ENCODE measurements around the gene TYRP1. TPM values are rescaled to one million over a fixed set of nuclear protein-coding genes. Genes with fewer than 3 reads are reported as not detected.
"Not testable (repeated sequence)": the region's sequence is repeated elsewhere in the genome, so short reads cannot be mapped to it uniquely, and the experiment has no call there.

TYRP1 gene
- total RNA-seq, 4 donors from 2014 or later, result 79.7 to 250 (median 110) TPM

DNA sequence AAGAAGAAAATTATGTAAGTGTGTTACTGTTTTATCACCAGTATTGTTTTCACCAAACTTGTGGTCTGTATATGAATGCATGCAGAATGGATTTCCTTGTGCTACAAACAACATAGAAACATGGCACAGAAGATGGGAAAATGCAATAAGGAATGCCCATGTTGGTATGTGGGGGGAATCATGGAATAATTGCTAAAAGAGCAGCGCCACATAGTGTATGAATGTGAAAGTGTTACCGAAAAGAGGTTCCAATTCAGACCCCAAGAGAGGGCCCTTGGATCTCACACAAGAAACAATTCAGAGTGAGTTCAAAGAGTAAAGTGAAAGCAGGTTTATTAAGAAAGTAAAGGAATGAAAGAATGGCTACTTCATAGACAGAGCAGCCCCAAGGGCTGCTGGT is 26.4 kb upstream of the TYRP1 start:
- DNase-seq (ENCODE audit: low spot score in 2 of 2), result no peak
- TF ChIP-seq POLR2AphosphoS5 (IDR thresholded peaks at IDR 0.05), result no peak
- no peak for TF ChIP-seq POLR2A (IDR thresholded peaks at IDR 0.05)
- TF ChIP-seq, protein P1, sequence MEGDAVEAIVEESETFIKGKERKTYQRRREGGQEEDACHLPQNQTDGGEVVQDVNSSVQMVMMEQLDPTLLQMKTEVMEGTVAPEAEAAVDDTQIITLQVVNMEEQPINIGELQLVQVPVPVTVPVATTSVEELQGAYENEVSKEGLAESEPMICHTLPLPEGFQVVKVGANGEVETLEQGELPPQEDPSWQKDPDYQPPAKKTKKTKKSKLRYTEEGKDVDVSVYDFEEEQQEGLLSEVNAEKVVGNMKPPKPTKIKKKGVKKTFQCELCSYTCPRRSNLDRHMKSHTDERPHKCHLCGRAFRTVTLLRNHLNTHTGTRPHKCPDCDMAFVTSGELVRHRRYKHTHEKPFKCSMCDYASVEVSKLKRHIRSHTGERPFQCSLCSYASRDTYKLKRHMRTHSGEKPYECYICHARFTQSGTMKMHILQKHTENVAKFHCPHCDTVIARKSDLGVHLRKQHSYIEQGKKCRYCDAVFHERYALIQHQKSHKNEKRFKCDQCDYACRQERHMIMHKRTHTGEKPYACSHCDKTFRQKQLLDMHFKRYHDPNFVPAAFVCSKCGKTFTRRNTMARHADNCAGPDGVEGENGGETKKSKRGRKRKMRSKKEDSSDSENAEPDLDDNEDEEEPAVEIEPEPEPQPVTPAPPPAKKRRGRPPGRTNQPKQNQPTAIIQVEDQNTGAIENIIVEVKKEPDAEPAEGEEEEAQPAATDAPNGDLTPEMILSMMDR (IDR thresholded peaks at IDR 0.05), result no peak
- TF ChIP-seq EP300 (IDR thresholded peaks at IDR 0.05), result no peak

DNA sequence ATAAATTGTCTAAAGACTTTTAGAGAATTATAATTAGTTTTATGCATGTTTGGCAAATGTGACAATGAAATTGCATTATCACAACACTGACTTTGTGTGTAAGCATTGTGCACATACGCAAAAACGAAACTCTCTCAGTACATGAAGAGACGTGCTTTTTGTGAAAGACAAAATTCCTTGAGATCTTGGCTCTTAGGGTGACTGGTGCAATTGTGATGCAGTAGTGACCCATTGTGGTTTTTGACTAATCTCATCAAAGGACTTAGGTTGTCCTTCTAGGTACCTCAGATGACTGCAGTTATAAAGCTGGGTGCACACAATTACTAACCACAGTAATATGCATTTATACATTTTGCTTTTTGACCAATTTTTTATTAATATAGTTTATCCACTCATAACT is 25.3 kb upstream of the TYRP1 start:
- Histone ChIP-seq H3K9me3 (no peaks in the 10 kb centered on the region), H3K27ac (no peak overlapping the region), H3K4me1 (no peaks in the 10 kb centered on the region), H3K27me3 (no peaks in the 10 kb centered on the region), H3K4me3 (no peak overlapping the region), H3K36me3 (no peaks in the 10 kb centered on the region)
- TF ChIP-seq POLR2AphosphoS5 (IDR thresholded peaks at IDR 0.05), result no peak
- TF ChIP-seq EP300 (IDR thresholded peaks at IDR 0.05), result no peak
- TF ChIP-seq, protein P1 (IDR thresholded peaks at IDR 0.05), result no peak
- no peak for TF ChIP-seq POLR2A (IDR thresholded peaks at IDR 0.05)
- DNase-seq (ENCODE audit: low spot score in 2 of 2), result no peak
- 80% methylated on average over 3 of the region's 3 CpGs for whole genome bisulfite sequencing

More for the DNA sequence above, 26.4 kb upstream of the TYRP1 start:
- 88% methylated on average over 2 of the region's 2 CpGs for WGBS
- no peaks in the 10 kb centered on the region for H3K36me3 ChIP-seq
- no peaks in the 10 kb centered on the region for H3K4me1 ChIP-seq
- no peaks in the 10 kb centered on the region for H3K9me3 ChIP-seq
- no peaks in the 10 kb centered on the region for H3K27me3 ChIP-seq
- no peak overlapping the region for H3K27ac ChIP-seq
- H3K4me3 ChIP-seq, result no peak overlapping the region

DNA sequence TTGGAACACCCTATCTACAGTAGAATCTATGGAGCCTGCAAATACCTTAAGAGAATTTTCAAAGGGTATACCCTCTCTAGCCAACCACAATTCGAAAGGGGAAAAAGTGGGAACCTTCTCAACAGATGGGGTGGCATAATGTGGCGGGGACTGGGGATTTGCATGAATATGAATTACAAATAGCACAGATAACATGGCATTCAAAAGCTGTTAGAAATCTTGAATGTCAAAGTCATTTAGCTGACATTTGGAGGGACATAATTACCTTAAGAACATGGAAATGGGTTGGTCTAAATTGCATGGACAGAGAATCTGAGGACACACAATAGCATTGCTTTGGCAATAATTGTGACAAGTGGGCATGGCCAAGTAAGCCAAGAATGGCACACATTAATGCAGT is 23.2 kb upstream of the TYRP1 start:
- Histone ChIP-seq H3K27me3 (no peaks in the 10 kb centered on the region), H3K4me3 (no peak overlapping the region), H3K36me3 (no peaks in the 10 kb centered on the region), H3K9me3 (no peaks in the 10 kb centered on the region), H3K4me1 (no peaks in the 10 kb centered on the region), H3K27ac (no peak overlapping the region)
- TF ChIP-seq POLR2A (IDR thresholded peaks at IDR 0.05), result no peak
- TF ChIP-seq EP300 (IDR thresholded peaks at IDR 0.05), result no peak
- TF ChIP-seq, protein P1 (IDR thresholded peaks at IDR 0.05), result no peak
- WGBS, result 81% methylated on average over 2 of the region's 2 CpGs
- no peak for DNase-seq (ENCODE audit: low spot score in 2 of 2)

DNA sequence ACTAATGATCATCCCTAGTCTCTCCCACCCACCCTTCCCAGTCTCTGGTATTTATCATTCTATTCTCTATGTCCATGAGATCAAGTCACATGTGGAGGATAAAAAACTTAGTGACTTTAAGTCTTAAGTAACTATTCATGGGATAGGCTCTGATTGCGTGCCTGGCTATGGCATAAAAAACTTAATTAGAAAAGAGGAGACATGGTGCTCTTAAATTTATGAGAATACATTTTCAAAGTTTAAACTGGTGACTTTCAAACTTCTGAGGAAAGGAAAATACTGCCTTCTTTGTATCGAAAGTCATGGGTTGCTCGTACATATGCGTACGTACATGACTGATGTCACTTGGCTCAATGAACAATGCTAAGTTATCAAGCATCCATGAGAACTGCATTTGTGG is 18.2 kb upstream of the TYRP1 start:
- H3K4me1 ChIP-seq, result no peaks in the 10 kb centered on the region
- TF ChIP-seq POLR2AphosphoS5 (IDR thresholded peaks at IDR 0.05) (no peak), EP300 (IDR thresholded peaks at IDR 0.05) (no peak), POLR2A (IDR thresholded peaks at IDR 0.05) (no peak)
- TF ChIP-seq, protein P1 (IDR thresholded peaks at IDR 0.05), result no peak
- H3K27ac ChIP-seq, result no peak overlapping the region
- no peaks in the 10 kb centered on the region for H3K36me3 ChIP-seq
- DNase-seq (ENCODE audit: low spot score in 2 of 2), result no peak
- H3K27me3 ChIP-seq, result no peaks in the 10 kb centered on the region
- H3K4me3 ChIP-seq, result no peak overlapping the region
- no peaks in the 10 kb centered on the region for H3K9me3 ChIP-seq
- WGBS, result 91% methylated on average over 5 of the region's 5 CpGs

DNA sequence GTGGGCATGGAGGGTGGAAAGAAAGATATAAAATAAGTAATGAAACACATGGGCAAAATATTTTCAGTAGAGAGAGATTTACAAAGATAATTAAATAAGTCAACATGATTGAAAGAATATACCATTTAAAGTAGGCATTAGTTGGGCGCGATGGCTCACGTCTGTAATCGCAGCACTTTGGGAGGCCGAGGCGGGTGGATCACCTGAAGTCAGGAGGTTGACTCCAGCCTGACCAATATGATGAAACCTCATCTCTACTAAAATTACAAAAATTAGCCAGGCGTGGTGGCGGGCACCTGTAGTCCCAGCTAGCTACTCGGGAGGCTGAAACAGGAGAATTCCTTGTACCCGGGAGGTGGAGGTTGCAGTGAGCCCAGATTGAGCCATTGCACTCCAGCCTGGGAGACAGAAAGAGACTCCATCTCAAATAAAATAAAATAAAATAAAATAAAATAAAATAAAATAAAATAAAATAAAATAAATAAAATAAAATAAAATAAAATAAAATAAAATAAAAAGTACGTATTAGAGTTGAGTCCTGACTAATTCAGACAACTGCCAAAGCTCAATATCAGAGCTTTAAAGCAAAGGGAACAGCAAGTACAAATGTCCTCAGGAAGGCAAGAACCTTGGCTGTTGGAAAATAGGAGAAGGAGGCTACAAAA is 15.6 kb upstream of the TYRP1 start:
- not testable (repeated sequence) for H3K36me3 ChIP-seq; H3K9me3 ChIP-seq; H3K4me1 ChIP-seq; H3K27me3 ChIP-seq; DNase-seq (ENCODE audit: low spot score in 2 of 2); H3K4me3 ChIP-seq; H3K27ac ChIP-seq
- 97% methylated on average over 11 of the region's 11 CpGs for WGBS

DNA sequence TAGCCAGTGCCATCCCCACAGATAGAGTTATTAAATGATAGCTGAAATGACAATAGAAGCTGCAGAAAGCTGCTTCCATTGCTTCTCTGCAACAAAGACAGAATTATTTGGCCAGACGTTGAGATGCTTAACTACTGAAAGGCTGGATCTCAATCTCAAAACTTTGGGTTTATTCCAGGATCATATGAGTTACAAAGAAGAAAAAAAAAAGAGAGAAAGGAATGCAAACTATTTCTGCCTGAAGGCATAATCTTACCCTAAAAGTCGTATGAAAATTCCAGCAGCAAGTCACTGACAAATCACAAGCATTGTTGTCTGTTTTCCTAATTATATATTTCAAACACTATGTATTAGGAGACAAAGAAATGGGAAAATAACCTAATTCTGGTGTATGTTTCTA is 12.8 kb upstream of the TYRP1 start:
- Histone ChIP-seq H3K4me3 (no peak overlapping the region), H3K36me3 (no peaks in the 10 kb centered on the region), H3K4me1 (no peaks in the 10 kb centered on the region), H3K9me3 (no peaks in the 10 kb centered on the region), H3K27ac (no peak overlapping the region), H3K27me3 (peaks cover 7% of the 10 kb centered on the region)
- TF ChIP-seq POLR2A (IDR thresholded peaks at IDR 0.05), result no peak
- TF ChIP-seq, protein P1 (IDR thresholded peaks at IDR 0.05), result no peak
- no peak for TF ChIP-seq EP300 (IDR thresholded peaks at IDR 0.05)
- no peak for TF ChIP-seq POLR2AphosphoS5 (IDR thresholded peaks at IDR 0.05)
- DNase-seq (ENCODE audit: low spot score in 2 of 2), result no peak
- WGBS, result 14% methylated on average over 2 of the region's 2 CpGs

Data from suprapubic skin (tissue), 4 donors.